Stomach (tissue), 4 donors: ENCODE results near the gene NMNAT2.

Experiments used
- EP300 ChIP-seq: sonication (generic); formaldehyde crosslinking; IDR thresholded peaks from one replicate; pipeline ENCODE4 v1.6.1; 2017; ENCODE audit warnings: antibody characterized with exemption
- POLR2A ChIP-seq, 4 donors: fragments of 450-650 bp; IDR thresholded peaks; one replicate each; pipeline ENCODE4 v1.6.1; 2016; ENCODE audit warnings: antibody characterized with exemption in 4 of 4, control low read depth in 2 of 4, mild to moderate bottlenecking in 1 of 4, moderate library complexity in 1 of 4
- POLR2AphosphoS5 ChIP-seq, 3 donors: sonication (generic); formaldehyde crosslinking; IDR thresholded peaks; one replicate each; pipeline ENCODE4 v1.6.1; 2016; ENCODE audit warnings: antibody characterized with exemption in 3 of 3
- TF ChIP-seq, protein P1 (sequence below), 7 experiments: fragments of 450-650 bp in 4 of 7; fragments of 200-600 bp in 3 of 7; sonication (generic) in 3 of 7; IDR thresholded peaks; one replicate each; pipeline ENCODE4 v1.5.1; 2016 to 2019; ENCODE audit warnings: antibody characterized with exemption in 7 of 7, control low read depth in 2 of 7, mild to moderate bottlenecking in 1 of 7

DNA sequence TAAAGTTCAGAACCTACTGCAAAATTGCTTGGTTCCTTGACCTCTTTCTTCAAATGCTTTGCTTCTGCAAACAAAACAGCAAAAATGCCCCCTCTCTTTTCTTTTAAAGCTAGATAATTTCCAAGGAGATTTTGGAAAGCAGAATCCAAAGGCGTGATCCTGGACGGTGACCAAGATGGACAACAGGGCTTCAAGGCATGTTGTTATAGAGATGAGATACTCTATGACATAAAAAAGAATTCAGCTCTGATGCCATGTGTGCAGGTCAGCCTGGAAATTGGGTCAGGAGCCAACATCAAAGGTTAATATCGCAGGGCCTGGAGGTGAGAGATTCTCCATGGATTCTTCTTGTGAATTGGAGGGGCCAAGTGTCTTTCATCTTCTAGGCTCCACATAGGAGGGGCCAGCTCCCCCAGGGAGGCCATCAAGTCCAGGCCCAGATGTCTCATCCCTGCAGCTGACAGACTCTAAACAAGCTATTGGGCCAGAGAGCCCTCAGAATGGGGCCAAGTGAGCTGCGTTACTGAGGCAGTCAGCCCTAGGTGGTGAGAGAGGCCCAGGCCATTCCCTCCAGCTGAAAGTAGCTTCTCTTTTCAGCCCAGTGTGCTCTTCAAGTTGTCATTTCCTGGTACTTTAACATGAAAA lies 45.5 kb downstream of the NMNAT2 start:
- no peak for TF ChIP-seq POLR2AphosphoS5 (IDR thresholded peaks at IDR 0.05)
- TF ChIP-seq, protein P1, sequence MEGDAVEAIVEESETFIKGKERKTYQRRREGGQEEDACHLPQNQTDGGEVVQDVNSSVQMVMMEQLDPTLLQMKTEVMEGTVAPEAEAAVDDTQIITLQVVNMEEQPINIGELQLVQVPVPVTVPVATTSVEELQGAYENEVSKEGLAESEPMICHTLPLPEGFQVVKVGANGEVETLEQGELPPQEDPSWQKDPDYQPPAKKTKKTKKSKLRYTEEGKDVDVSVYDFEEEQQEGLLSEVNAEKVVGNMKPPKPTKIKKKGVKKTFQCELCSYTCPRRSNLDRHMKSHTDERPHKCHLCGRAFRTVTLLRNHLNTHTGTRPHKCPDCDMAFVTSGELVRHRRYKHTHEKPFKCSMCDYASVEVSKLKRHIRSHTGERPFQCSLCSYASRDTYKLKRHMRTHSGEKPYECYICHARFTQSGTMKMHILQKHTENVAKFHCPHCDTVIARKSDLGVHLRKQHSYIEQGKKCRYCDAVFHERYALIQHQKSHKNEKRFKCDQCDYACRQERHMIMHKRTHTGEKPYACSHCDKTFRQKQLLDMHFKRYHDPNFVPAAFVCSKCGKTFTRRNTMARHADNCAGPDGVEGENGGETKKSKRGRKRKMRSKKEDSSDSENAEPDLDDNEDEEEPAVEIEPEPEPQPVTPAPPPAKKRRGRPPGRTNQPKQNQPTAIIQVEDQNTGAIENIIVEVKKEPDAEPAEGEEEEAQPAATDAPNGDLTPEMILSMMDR (IDR thresholded peaks at IDR 0.05): no peak
- no peak for TF ChIP-seq POLR2A (IDR thresholded peaks at IDR 0.05)
- TF ChIP-seq EP300: no peak
